CD4-positive, alpha-beta memory T cell (primary cell): ENCODE measurements around the gene CACNA2D2. TPM values are rescaled to one million over a fixed set of nuclear protein-coding genes. Genes with fewer than 3 reads are reported as not detected.

Experiments
- CTCF ChIA-PET: fragments of 350-600 bp; sonication (Branson Sonifier 250); formaldehyde crosslinking; loops from one replicate; lab custom pipeline; 2021; ENCODE audit warnings: inconsistent platforms; ENCODE audit not compliant: partially characterized antibody; lab: Charles Lee
- POLR2A ChIA-PET: fragments of 350-600 bp; sonication (Branson Sonifier 250); formaldehyde crosslinking; loops from one replicate; lab custom pipeline; 2021; ENCODE audit not compliant: partially characterized antibody; lab: Charles Lee
- DNase-seq, 5 donors: peaks; one replicate each; pipeline versions ENCODE4 v3.0.0 to v3.0.0-alpha.2; 2020 to 2022; ENCODE audit warnings: mixed read lengths in 1 of 5
- H3K27ac ChIP-seq: one replicate; pipeline ENCODE4 v1.7.0; 2013; ENCODE audit warnings: low read depth, low read length
- H3K27me3 ChIP-seq: 2 replicates; pipeline ENCODE4 v1.7.0; 2013; ENCODE audit warnings: mild to moderate bottlenecking, low read length, moderate library complexity; ENCODE audit not compliant: insufficient read depth
- H3K36me3 ChIP-seq: 2 replicates; pipeline ENCODE4 v1.7.0; 2013; ENCODE audit warnings: mild to moderate bottlenecking, low read length, moderate library complexity; ENCODE audit not compliant: insufficient read depth
- H3K4me1 ChIP-seq: 2 replicates; pipeline ENCODE4 v1.7.0; 2013; ENCODE audit warnings: mild to moderate bottlenecking, low read length, moderate library complexity; ENCODE audit not compliant: insufficient read depth
- H3K4me3 ChIP-seq, 2 donors: one replicate each; pipeline ENCODE4 v1.7.0; 2013; ENCODE audit warnings: low read length in 2 of 2, mild to moderate bottlenecking in 1 of 2
- H3K9me3 ChIP-seq, 2 donors: one replicate each; pipeline ENCODE4 v1.7.0; 2013; ENCODE audit warnings: low read length in 2 of 2, control low read depth in 1 of 2; ENCODE audit not compliant: control insufficient read depth in 1 of 2
- H3K27ac Mint-ChIP-seq, 7 donors: one replicate each; pipeline ENCODE4 v1.8.0; 2020 to 2021; ENCODE audit warnings: mixed read lengths in 7 of 7, mild to moderate bottlenecking in 6 of 7, inconsistent platforms in 3 of 7, moderate library complexity in 3 of 7
- H3K27me3 Mint-ChIP-seq, 2 donors: one replicate each; pipeline ENCODE4 v1.8.0; 2020 to 2021; ENCODE audit warnings: mixed read lengths in 2 of 2
- H3K36me3 Mint-ChIP-seq, 2 donors: one replicate each; pipeline ENCODE4 v1.8.0; 2020 to 2021; ENCODE audit warnings: mixed read lengths in 2 of 2, inconsistent platforms in 1 of 2, mild to moderate bottlenecking in 1 of 2
- H3K4me1 Mint-ChIP-seq, 4 donors: one replicate each; pipeline ENCODE4 v1.8.0; 2020 to 2021; ENCODE audit warnings: mixed read lengths in 4 of 4, mild to moderate bottlenecking in 1 of 4
- H3K4me3 Mint-ChIP-seq, 8 donors: one replicate each; pipeline ENCODE4 v1.8.0; 2020 to 2021; ENCODE audit warnings: mixed read lengths in 8 of 8, mild to moderate bottlenecking in 7 of 8, moderate library complexity in 6 of 8, inconsistent platforms in 3 of 8
- H3K9me3 Mint-ChIP-seq, 8 donors: one replicate each; pipeline ENCODE4 v1.8.0; 2020 to 2021; ENCODE audit warnings: mixed read lengths in 8 of 8, mild to moderate bottlenecking in 5 of 8, inconsistent platforms in 3 of 8, moderate library complexity in 1 of 8
- intact Hi-C: fragments of 100-400 bp; cut with micrococcal nuclease; formaldehyde crosslinking; loops from one replicate; pipeline ENCODE4 v1.15.1; 2023
- polyA plus RNA-seq, 2 donors: library from polyadenylated mRNA; unstranded; fragments of 300-500 nt; fragmentation: Illumina TruSeq; gene quantifications; one replicate each; pipeline ENCODE4 v1.2.3, GENCODE V29; 2021
- total RNA-seq, 2 experiments: library from RNA; stranded (reverse); gene quantifications; one replicate each; pipeline ENCODE4 v1.2.3, GENCODE V29; 2021

Gene CACNA2D2
- total and polyA plus RNA-seq, 4 experiments from 2014 or later, result 0.24 to 1.9 (median 1.7) TPM; not detected in 1

- Histone ChIP-seq H3K27ac (no peak overlapping the region), H3K4me1 (no peaks in the 10 kb centered on the region), H3K4me3 (no peak overlapping the region), H3K9me3 (no peaks in the 10 kb centered on the region), H3K36me3 (no peaks in the 10 kb centered on the region), H3K27me3 (no peaks in the 10 kb centered on the region)
- Mint-ChIP-seq H3K4me1 (peaks cover 0 to 4% (median 3%) of the 10 kb centered on the region in 4 donors), H3K27ac (no peak overlapping the region), H3K9me3 (no peaks in the 10 kb centered on the region), H3K36me3 (no peaks in the 10 kb centered on the region), H3K4me3 (no peak overlapping the region), H3K27me3 (no peaks in the 10 kb centered on the region)
- intact Hi-C loops, result no loop called here
- DNase-seq, result no peak
- ChIA-PET CTCF (no interaction called here), POLR2A (no interaction called here)
Measured at GRCh38 chr3:50396502-50396901, 106.9 kb downstream of the CACNA2D2 start.

GRCh38 chr3:50395070-50395860, 108.2 kb downstream of the CACNA2D2 start:
- DNase-seq, result no peak
- Mint-ChIP-seq H3K9me3 (no peaks in the 10 kb centered on the region), H3K4me3 (no peak overlapping the region), H3K27me3 (no peaks in the 10 kb centered on the region), H3K36me3 (no peaks in the 10 kb centered on the region), H3K4me1 (peaks cover 0 to 4% (median 3%) of the 10 kb centered on the region in 4 donors), H3K27ac (no peak overlapping the region)
- intact Hi-C loops, result no loop called here
- Histone ChIP-seq H3K27ac (no peak overlapping the region), H3K4me1 (no peaks in the 10 kb centered on the region), H3K36me3 (no peaks in the 10 kb centered on the region), H3K9me3 (no peaks in the 10 kb centered on the region), H3K4me3 (no peak overlapping the region), H3K27me3 (no peaks in the 10 kb centered on the region)
- ChIA-PET POLR2A (no interaction called here), CTCF (no interaction called here)

- Mint-ChIP-seq H3K27ac (no peak overlapping the region), H3K27me3 (no peaks in the 10 kb centered on the region), H3K9me3 (no peaks in the 10 kb centered on the region), H3K4me1 (peaks cover 0 to 4% (median under 1%) of the 10 kb centered on the region in 4 donors), H3K4me3 (no peak overlapping the region), H3K36me3 (no peaks in the 10 kb centered on the region)
- peak in 1 of 5 donors; percentile 9 for DNase-seq
- ChIA-PET CTCF (no interaction called here), POLR2A (no interaction called here)
- intact Hi-C loops, result no loop called here
- no peaks in the 10 kb centered on the region for H3K9me3 ChIP-seq
- H3K4me1 ChIP-seq, result no peaks in the 10 kb centered on the region
- H3K27me3 ChIP-seq, result no peaks in the 10 kb centered on the region
- no peak overlapping the region for H3K27ac ChIP-seq
- no peak overlapping the region for H3K4me3 ChIP-seq
- no peaks in the 10 kb centered on the region for H3K36me3 ChIP-seq
Measured at GRCh38 chr3:50393061-50393460, 110.4 kb downstream of the CACNA2D2 start.

GRCh38 chr3:50392101-50392715, 111.2 kb downstream of the CACNA2D2 start:
- no peaks in the 10 kb centered on the region for H3K36me3 Mint-ChIP-seq
- no peaks in the 10 kb centered on the region for H3K9me3 Mint-ChIP-seq
- CTCF ChIA-PET, result no interaction called here
- Histone ChIP-seq H3K27me3 (no peaks in the 10 kb centered on the region), H3K4me3 (no peak overlapping the region), H3K36me3 (no peaks in the 10 kb centered on the region), H3K27ac (no peak overlapping the region), H3K9me3 (no peaks in the 10 kb centered on the region), H3K4me1 (no peaks in the 10 kb centered on the region)
- H3K4me3 Mint-ChIP-seq, result no peak overlapping the region
- POLR2A ChIA-PET, result interaction anchor here (1.2 kb wide), 1 partner anchor 27 kb away, joined by 3 read pairs; no protein-coding TSS in a partner anchor
- peaks cover 0 to 4% (median under 1%) of the 10 kb centered on the region in 4 donors for H3K4me1 Mint-ChIP-seq
- H3K27me3 Mint-ChIP-seq, result no peaks in the 10 kb centered on the region
- peak overlapping the region in 1 of 7 donors; percentile 70 for H3K27ac Mint-ChIP-seq
- intact Hi-C loops, result no loop called here
- DNase-seq, result peak in 1 of 5 donors; percentile 22

- no peaks in the 10 kb centered on the region for H3K9me3 ChIP-seq
- no peak overlapping the region for H3K4me3 Mint-ChIP-seq
- peaks cover 0 to 2% (median 0%) of the 10 kb centered on the region in 4 donors for H3K4me1 Mint-ChIP-seq
- H3K4me1 ChIP-seq, result no peaks in the 10 kb centered on the region
- peak in 1 of 5 donors; percentile 27 for DNase-seq
- H3K9me3 Mint-ChIP-seq, result no peaks in the 10 kb centered on the region
- intact Hi-C loops, result no loop called here
- POLR2A ChIA-PET, result no interaction called here
- no peak overlapping the region for H3K27ac ChIP-seq
- no peaks in the 10 kb centered on the region for H3K27me3 Mint-ChIP-seq
- H3K27me3 ChIP-seq, result no peaks in the 10 kb centered on the region
- no peaks in the 10 kb centered on the region for H3K36me3 ChIP-seq
- no peak overlapping the region for H3K4me3 ChIP-seq
- H3K36me3 Mint-ChIP-seq, result no peaks in the 10 kb centered on the region
- H3K27ac Mint-ChIP-seq, result peak overlapping the region in 1 of 7 donors; percentile 24
- CTCF ChIA-PET, result no interaction called here
Measured at GRCh38 chr3:50390508-50391224, 112.8 kb downstream of the CACNA2D2 start.

GRCh38 chr3:50389414-50389767, 114.0 kb downstream of the CACNA2D2 start:
- Histone ChIP-seq H3K27ac (no peak overlapping the region), H3K4me1 (no peaks in the 10 kb centered on the region), H3K36me3 (no peaks in the 10 kb centered on the region), H3K9me3 (no peaks in the 10 kb centered on the region), H3K4me3 (no peak overlapping the region), H3K27me3 (no peaks in the 10 kb centered on the region)
- DNase-seq, result no peak
- H3K4me3 Mint-ChIP-seq, result no peak overlapping the region
- H3K27ac Mint-ChIP-seq, result no peak overlapping the region
- no peaks in the 10 kb centered on the region for H3K9me3 Mint-ChIP-seq
- peaks cover 0 to 2% (median 0%) of the 10 kb centered on the region in 4 donors for H3K4me1 Mint-ChIP-seq
- intact Hi-C loops, result no loop called here
- POLR2A ChIA-PET, result no interaction called here
- H3K36me3 Mint-ChIP-seq, result no peaks in the 10 kb centered on the region
- no peaks in the 10 kb centered on the region for H3K27me3 Mint-ChIP-seq
- CTCF ChIA-PET, result no interaction called here

- ChIA-PET CTCF (no interaction called here), POLR2A (no interaction called here)
- no peaks in the 10 kb centered on the region for H3K27me3 ChIP-seq
- intact Hi-C loops, result no loop called here
- peaks cover 0 to 2% (median 0%) of the 10 kb centered on the region in 4 donors for H3K4me1 Mint-ChIP-seq
- H3K4me1 ChIP-seq, result no peaks in the 10 kb centered on the region
- no peaks in the 10 kb centered on the region for H3K9me3 ChIP-seq
- no peak overlapping the region for H3K4me3 ChIP-seq
- no peaks in the 10 kb centered on the region for H3K36me3 Mint-ChIP-seq
- DNase-seq, result no peak
- H3K9me3 Mint-ChIP-seq, result no peaks in the 10 kb centered on the region
- no peak overlapping the region for H3K4me3 Mint-ChIP-seq
- no peaks in the 10 kb centered on the region for H3K27me3 Mint-ChIP-seq
- no peak overlapping the region for H3K27ac Mint-ChIP-seq
- no peaks in the 10 kb centered on the region for H3K36me3 ChIP-seq
- H3K27ac ChIP-seq, result no peak overlapping the region
Measured at GRCh38 chr3:50388720-50389413, 114.6 kb downstream of the CACNA2D2 start.
